ENCODE data around the gene RMI2.
A peak's percentile ranks its signal among the peaks of the same experiment; 100 is the strongest.
"Not testable (repeated sequence)": the region's sequence is repeated elsewhere in the genome, so short reads cannot be mapped to it uniquely, and the experiment has no call there.

RMI2 gene

DNA sequence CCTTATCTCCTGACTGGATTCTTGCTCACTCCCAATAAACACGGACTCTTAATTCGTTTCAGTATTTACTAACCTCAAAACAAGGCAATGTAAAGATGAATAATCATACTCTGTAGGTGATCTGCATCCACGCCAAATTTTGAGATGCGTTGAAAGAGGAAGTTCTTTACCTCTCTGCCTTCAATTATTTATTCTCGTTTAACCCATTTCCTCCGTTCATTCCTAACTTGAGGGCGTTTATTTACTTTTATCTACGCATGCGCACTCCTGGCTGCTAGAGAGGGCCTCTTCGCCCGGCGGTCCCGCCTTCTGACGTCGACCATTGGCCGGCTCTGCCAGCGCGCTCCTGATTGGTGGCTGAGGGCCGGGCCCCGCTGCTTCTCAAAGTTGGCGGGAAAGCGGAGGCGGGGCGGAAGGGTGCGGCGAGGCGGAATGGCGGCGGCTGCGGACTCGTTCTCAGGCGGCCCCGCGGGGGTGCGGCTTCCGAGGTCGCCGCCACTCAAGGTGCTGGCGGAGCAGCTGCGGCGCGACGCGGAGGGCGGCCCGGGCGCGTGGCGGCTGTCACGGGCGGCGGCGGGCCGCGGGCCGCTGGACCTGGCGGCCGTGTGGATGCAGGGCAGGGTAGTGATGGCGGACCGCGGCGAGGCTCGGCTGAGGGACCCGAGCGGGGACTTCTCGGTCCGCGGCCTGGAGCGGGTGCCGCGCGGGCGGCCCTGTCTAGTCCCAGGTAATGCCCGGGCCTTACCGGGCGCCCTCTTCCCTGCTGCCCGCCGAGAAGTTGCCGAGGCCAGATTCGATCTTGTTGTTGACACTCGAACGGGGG is at the start of gene RMI2:
Gene RMI2, plus strand, starts transcription at position 420 of the 823 bp plus-strand sequence. Its CDS starts 13 bp downstream, at position 433.
- DNase-seq: peak; percentile 94

DNA sequence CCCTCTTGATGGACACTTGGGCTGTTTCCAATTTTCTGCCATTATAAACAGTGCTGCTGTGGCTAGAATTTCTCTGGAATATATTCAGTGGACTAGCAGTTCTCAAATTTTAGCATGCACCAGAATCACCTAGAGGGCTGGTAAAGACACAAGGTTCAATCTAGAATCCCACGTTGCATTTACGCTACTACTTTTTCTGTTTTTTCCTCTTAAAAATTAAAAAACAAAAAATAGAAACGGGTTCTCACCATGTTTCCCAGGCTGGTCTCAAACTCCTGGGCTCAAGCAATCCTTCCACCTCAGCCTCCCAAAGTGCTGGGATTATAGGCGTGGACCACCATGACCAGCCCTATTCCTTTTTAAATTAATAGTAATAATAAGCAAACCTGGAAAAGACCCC is 49.6 kb upstream of the RMI2 start:
- no peak for DNase-seq

DNA sequence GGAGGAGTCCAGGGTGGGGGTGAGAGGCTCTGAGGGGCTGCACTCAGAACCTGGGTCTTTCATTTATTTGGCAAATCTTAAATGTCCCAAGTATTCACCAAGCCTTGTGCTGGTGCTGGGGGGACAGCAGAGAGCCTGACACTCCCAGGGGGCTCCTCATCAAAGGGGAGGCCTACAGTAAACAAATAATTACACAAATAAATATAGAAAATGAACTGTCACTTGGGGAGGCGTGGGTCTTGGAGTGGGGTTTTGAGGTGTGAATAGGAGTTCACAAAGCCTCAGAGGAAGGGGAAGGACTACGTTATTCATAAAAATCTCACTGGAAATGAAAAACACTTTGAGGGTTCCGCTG is 48.9 kb upstream of the RMI2 start:
- no peak for DNase-seq

DNA sequence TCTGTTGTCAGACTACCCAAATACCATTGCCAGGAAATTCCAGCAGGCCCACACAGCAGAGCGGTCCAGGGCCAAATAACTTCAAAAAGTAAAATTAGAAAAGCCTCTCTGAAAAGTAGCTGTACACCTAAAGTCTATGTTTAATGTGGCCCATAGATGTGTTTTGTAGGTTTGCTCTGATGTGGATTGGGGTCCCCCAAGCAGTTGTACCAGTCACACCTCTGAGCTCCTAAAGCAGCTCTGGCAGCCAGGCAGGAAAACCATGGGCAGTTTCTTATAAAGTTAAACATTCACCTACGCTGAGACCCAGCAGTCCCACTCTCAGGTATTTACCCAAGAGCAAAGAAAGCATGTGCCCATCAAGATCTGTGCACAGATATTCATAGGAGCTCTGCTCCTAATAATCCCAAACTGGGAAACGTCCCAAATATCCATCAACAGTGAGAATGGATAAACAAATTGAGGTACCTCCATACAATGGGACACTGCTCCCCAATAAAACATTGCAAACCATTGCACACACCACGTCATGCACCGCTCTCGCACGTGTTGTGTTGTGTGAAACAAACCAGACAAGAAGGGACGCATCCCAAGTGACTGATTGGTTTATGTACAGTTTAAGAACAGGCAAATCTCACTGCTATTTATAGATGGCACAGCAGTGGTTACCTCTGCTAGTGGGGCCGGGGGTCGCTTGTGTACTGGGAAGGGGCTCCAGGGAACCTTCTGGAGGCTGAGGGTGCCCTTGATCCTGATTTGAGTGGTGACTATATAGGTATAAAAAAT is 48.4 kb upstream of the RMI2 start:
- no peak for DNase-seq

DNA sequence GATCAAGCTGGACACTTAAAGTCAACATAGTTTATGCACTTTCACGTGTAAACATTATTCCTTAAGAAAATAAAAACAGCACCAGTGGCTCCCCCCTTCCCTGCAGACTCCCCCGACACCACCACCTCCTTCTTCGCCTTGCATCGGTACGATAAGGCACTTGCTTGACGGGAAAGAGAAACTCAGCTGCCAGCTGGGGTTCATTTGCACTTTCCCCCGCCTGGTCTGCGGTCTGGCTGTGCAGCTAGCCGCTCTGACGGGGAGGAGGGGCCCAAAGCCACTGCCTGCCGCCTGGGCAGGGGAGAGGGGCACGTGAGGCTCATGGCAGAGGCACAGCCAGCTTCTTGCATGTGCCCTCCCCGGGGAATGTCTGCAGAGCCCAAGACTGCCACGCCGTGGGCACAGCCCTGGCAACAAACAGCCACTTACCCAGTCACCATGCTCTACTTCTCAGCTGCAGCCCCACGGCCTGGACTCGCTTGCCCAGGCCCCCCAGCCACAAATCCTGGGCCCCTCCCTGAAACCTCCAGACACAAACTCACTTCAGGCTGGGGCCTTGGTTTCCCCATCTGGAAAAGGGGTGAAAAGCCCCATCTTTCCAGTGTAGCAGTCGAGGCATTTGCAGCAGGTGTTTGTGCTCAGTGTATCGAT is 47.6 kb upstream of the RMI2 start:
- peak; percentile 65 for DNase-seq

DNA sequence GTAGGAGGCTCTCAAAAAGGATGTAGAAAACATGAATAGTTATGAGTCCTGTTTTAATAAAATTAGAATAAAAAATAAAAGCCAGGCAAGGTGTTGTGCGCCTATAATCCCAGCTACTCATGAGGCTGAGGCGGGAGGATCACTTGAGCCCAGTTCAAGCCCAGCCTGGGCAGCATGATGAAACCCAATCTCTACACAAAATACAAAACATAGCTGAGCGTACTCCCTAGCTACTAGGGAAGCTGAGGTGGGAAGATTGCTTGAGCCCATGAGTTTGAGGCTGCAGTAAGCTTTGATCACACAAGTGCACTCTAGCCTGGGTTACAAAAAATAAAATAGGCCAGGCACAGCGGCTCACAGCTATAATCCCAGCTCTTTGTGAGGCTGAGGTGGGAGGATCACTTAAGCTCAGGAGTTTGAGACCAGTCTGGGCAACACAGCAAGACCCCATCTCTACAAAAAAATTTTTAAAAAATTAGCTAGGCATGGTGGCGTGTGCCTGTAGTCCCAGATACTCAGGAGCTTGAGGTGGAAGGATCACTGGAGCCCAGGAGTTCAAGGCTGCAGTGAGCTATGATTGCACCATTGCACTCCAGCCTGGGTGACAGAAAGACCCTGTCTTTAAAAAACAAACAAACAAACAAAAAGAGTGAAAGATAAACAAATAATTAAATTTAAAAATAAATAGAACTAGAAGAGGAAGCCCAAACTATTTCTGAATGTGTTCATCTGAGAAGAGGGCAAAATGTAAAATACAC is 46.9 kb upstream of the RMI2 start:
- DNase-seq: no peak

DNA sequence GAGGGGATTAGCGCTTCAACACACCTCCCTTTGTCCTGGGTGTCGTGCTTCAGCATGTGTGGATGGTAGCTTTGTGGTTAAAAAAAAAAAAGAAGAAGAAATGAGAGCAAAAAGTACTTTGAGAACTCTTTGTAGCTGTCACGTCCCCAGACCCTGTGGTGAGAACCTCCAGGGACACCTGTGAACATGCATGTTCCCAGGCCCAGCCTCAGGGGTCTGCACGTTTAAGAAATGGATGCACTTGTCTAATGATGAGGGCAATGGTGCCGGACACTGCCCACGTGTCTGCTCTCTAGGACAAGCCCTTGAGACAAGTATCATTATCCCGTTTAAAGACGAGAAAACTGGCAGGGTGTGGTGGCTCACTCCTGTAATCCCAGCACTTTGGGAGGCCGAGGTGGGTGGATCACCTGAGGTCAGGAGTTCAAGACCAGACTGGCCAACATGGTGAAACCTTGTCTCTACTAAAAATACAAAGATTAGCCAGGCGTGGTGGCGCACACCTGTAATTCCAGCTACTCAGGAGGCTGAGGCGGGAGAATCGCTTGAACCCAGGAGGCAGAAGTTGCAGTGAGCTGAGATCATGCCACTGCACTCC is 46.2 kb upstream of the RMI2 start:
- DNase-seq: not testable (repeated sequence)

DNA sequence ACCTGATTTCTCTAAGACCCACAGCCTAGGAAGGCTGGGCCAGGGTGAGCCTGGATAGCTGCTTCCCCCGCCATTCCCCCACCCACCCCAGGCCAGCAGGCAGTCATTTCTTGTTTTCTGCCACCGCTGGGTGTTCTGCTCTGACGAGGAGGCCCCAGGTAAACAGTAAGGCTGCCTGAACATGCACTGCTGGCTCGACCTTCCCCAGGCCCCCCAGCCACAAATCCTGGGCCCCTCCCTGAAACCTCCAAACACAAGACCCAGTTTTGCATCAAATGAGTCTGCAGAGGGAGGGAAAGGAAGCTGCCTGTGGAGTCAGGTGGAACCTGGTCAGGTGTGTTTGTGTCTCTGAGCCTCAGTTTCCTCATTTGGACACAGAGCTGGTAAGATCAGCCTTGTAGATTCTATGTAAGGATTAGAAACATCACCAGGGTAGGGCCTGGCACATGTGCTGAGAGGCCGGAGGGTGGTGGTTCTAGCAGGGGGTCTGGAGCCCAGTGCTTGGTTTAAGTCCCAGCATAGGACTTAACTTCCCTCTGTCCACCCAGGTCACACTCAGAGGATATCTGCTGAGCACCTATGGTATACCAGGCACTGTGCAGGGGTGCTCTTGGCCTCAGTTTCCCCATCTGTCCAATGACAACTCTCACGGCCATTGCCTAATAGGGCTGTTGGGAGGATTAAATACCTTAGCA is 45.2 kb upstream of the RMI2 start:
- no peak for DNase-seq

DNA sequence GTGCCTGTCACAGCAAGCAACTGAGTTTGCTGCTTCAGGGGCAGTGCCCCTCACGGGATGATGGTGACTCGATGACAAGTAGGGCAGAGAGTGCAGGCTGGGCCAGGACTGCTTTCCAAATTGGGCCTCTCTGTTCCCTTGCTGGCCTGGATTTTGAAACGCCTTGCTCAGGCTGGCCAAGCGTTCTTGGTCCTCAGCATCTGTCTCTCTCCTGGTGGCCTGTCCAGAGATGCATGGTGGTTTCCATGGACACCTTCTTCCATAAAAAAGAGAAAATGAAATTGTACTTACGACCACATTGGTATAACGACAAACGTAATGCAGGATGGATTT is 44.7 kb upstream of the RMI2 start:
- DNase-seq: no peak

DNA sequence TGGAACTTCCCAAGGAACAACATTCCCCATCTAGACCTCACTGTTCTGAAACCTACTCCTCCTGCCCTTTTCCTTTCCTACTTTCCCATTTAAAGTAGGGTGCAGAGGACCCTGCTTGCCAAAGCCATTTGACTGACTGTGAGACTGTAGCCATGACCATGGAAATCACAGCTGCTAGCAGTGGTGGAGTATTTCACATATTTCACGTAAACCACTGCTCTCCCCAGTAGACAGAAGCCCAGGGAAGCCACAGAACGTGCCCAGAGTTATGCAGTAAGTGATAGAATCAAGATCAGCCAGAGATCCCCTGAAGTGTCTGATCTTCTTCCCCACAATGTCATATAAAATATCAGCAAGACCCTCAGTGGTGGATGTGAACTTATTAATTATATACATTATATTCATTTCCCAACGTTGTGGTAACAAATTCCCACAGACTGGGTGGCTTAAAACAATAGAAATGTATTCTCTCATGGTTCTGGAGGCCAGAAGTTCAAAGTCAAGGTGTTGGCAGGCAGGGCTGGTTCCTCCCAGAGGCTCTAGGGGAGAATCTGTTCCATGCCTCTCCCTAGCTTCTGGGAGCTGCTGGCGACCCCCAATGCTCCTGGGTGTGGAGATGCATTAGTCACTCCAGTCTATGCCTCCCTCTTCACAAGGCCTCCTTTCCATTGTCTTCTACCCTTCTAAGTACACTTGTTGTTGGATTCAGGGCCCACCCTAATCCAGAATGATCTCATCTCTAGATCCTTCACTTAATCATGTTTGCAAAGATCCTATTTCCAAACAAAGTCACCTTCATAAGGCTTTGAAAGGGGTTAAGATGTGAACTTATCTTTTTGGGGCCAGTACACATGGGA is 43.4 kb upstream of the RMI2 start:
- DNase-seq: no peak

DNA sequence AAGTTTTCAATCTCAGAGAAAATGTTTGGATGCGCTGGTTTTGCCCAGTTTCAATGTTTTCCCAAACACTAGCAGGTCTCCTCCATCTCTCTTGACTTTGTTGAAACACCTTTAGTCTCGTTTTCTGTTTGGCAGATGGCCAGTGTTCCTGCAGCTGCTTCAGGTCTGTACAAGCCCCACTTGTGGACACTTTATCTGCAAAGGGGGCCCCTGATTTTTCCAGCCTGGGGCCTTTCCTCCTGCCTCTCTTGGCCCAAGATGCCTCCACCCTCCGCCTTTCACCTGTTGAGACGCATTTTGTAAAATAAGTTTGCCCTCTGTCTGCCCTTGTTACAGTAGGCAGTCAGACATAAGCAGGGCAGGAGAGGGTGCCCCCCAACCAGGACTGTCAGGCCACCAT is 42.3 kb upstream of the RMI2 start:
- no peak for DNase-seq

DNA sequence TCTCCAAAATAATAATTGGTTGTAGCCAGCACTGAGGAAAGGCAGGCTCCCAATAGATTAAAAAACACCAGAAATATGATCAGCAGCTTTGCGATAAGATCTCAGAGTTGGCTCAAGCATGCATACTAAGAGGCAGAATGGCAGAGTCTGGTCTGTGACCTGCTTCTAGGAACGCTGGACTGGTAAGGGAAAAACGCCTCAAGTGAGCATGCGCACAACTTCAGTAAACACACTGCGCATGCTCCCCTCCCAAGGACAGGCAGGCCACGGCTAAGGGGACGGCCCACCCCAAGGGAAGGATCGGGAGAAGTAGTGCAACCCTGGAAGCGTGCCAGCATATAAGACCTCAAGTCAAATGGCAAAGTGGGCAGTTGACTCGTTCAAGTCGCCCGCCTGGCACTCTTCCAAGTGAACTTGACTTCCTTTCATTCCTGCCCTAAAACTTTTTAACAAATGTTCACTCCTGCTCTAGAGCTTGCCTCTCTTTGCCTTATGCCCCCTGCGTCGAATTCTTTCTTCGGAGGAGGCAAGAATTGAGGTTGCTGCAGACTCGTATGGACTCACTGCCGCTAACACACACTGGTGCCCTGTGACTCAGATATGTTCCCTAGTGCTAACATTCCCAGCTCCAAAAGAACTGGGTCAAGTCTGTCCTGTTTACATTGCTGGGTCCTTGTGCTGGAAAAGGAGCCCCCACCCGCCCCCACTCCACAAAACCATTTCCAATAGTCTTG is 41.7 kb upstream of the RMI2 start:
- no peak for DNase-seq

DNA sequence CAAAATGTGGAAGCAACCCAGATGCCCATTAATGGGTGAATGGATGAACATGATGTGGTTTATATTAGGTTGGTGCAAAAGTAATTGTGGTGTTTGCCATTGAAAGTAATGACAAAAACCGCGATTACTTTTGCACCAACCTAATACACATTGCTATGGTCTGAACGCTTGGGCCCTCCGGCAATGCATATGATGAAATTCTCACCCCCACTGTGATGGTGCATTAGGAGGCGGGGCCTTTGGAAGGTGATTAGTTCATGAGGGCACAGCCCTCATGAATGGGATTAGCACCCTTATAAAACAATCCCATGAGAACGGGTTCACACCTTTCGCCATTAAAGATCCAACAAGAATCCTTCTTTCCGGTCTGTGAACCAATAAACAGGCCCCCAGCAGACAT is 38.9 kb upstream of the RMI2 start:
- DNase-seq: no peak

DNA sequence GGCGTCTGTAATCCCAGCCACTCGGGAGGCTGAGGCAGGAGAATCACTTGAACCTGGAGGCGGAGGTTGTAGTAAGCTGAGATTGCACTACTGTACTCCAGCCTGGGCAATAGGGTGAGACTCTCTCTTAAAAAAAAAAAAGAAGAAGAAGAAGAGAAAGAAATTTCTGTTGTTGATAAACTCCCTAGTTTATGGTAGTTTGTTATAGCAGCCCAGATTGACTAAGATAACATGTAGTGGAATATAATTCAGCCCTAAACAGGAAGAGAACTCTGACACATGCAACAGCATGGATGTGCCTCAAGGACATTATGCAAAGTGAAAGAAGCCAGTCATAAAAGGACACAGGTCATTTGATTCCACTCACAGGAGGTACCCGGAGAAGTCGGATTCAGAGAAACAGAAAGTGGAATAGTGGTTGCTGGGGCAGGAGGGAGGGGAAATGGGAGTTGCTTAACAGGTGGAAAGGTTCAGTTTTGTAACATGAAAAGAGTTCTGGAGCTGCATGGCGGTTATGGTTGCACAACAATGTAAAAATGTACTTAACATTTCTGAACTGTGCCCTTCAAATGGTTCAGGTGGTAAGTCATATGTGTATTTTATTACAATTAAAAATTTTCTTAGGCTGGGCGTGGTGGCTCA is 38.1 kb upstream of the RMI2 start:
- no peak for DNase-seq

DNA sequence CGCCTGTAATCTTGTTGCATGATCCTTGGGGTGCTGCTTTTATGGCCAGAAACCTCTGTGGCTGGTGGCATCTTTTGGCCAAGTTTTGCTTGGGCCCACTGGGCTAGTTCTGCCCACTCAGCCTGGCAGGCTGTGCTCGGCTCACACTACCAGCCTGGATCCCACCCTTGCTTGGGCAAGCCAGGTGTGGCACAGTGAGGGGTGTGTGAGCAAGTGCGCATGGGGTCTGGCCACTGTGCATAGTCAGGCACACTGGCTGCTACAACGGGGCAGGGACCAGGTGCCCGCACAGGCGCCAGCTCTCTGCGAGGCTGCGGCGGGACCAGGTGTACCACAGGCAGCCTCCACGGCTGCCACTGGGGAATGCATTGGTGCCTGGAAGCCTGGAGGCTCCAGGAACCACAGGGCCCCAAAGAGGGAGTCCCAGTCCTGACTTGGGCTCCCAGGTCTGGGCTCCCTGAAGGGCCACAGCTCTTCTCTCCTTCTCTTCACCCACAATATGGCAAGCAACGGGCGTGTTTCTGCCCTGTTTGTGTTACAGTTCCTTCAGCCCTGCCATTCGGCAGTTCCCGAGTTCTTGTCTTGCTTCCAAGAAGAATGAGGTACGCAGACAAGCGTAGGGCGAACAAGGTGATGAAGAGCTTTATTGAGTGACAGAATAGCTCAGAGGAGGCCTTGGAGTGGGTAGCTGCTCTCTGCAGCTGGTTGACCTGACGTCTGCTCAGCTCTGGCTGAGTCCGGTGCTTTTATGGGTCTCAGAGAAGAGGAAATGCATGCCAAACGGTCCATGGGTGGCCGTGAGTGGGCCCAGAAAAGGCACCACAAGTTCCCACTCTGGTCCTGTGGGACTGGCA is 37.4 kb upstream of the RMI2 start:
- DNase-seq: no peak

DNA sequence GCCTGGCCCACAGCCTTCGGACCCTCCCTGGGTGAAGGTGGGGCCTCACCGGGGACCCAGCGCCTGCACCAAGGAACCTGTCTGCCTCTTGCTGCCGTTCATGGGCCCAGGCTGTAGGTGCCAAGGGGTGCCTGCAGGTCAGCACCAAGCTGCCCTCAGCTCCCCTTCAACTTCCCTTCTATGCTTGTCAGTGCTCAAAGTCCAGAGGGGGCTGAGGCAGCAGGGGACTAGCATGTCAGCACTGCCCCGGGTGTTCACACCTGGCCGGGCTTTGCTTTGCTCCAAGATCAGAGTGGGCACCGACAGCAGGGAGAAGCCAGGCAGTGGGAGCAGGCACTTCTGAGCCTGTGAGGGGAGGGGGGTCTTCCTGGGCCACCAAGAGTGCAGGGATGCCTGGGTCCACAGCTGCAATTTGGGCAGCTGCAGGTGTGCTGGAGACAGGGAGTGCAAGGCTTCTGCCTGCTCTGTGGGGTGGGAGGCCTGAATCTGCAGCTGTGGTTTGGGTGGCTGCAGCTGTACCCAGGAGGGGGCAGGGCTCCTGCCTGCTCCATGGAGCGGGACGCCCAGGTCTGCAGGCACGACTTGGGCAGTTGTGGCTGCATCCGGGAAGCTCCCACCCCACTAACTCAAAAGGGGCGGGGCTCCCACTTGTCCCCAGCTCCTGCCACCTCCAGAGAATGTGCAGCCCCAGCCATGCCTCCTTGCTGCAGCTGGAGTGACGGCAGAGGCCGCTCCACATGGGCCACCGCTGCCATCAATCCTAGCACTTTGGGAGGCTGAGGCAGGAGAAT is 36.6 kb upstream of the RMI2 start:
- DNase-seq: no peak

DNA sequence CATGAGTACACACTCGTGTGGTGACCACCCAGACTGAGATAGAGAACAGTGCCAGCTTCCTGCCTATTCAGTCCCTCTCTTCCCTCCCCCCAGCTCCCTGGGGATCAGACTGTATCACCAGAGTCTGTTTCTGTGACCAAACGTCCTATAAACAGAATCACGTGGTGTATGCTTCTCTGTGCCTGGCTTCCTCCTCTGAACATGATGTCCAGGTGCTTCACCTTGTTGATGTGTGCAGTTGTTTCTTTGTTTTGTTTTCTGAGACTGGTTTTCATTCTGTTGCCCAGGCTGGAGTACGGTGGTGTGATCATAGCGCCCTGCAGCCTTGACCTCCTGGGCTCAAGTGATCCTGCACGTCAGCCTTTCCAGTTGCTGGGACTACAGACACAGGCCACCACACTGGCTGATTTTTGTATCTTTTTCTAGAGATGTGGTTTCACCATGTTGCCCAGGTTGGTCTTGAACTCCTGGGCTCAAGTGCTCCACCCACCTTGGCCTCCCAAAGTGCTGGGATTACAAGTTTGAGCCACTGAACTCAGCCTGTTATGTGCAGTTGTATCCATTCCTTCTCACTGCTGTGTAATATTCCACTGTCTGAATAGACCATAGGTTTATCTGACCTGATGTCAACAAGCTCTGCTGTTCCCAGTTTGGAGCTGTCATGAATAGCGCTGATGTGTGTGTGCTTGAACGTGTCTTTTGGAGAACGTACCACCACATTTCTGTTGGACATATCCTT is 35.2 kb upstream of the RMI2 start:
- DNase-seq: no peak

DNA sequence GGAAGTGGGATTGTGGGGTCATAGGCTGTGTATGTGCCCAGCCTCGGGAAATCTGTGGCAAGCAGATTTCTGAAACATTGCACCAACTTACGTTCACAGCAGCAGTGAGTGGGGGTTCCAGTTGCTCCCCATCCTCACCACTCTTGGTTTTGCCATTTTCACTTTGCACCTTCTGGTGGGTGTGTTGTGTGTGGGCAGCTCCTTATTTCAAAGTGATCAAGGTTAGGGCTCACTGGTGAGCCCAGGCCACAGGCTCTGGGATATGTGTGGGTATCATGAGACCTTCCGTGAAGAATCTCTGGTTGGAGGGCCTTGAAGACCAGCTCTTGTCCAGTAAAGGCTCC is 34.7 kb upstream of the RMI2 start:
- no peak for DNase-seq

All from activated gamma-delta T cell treated with Interleukin-2 at 50 U/mL for 16 hours (primary cell).